GM12878 (cell line): ENCODE data around the gene TMEM135. TPM values are rescaled to one million over a fixed set of nuclear protein-coding genes. Genes with fewer than 3 reads are reported as not detected.

Experiments
- ATAC-seq: fragments of 200-7000 bp; cut with Tn5 transposase; 3 replicates; pipeline ENCODE4 v1.9.1; 2020; ENCODE audit warnings: mild to moderate bottlenecking, moderate library complexity
- BruUV-seq: library from RNA; stranded (reverse); fragments of 400-500 nt; replicated peaks from 2 replicates; lab custom pipeline; 2021; lab: Mats Ljungman, UMichigan
- CTCF ChIA-PET: fragments of 300-600 bp; sonication (Branson Sonifier 250); formaldehyde crosslinking; extraction: SDS; loops from one replicate; lab custom pipeline; 2021; ENCODE audit warnings: inconsistent platforms; lab: Yijun Ruan, JAX
- POLR2A ChIA-PET: fragments of 350-600 bp; formaldehyde crosslinking; extraction: SDS; loops from one replicate; lab custom pipeline; 2021; ENCODE audit warnings: inconsistent platforms; lab: Charles Lee
- RAD21 ChIA-PET: fragments of 300-600 bp; sonication (Branson Sonifier 250); formaldehyde crosslinking; loops from one replicate; lab custom pipeline; 2023; ENCODE audit warnings: antibody characterized with exemption; ENCODE audit not compliant: unreplicated experiment; lab: Charles Lee
- SMC1A ChIA-PET: fragments of 300-600 bp; sonication (Branson Sonifier 250); formaldehyde crosslinking; loops from one replicate; lab custom pipeline; 2023; ENCODE audit not compliant: unreplicated experiment, uncharacterized antibody; lab: Charles Lee
- DNase-seq: peaks from one replicate; pipeline ENCODE4 v3.0.0-alpha.2; 2011; ENCODE audit warnings: low read depth, low spot score
- FAIRE-seq: peaks from 3 replicates; lab custom pipeline; 2011; peaks lifted over from hg19 to GRCh38; lab: Jason Lieb, UNC
- H2AFZ ChIP-seq: 2 replicates; pipeline ENCODE4 v1.6.0; 2011; ENCODE audit warnings: low read depth, low read length, control low read depth; ENCODE audit not compliant: control insufficient read depth
- H3K27ac ChIP-seq: 2 replicates; pipeline ENCODE4 v1.5.1; 2011; ENCODE audit warnings: control low read depth; ENCODE audit not compliant: control insufficient read depth, insufficient read depth
- H3K27me3 ChIP-seq, 2 experiments: replicated peaks in 1 of 2; 2 replicates each; pipeline versions ENCODE4 v1.6.0 to v1.6.1; 2011; ENCODE audit warnings: low read length in 1 of 2; ENCODE audit not compliant: control insufficient read depth in 2 of 2, insufficient read depth in 2 of 2
- H3K36me3 ChIP-seq, 2 experiments: 2 replicates each; pipeline ENCODE4 v1.5.1; 2011; ENCODE audit warnings: low read length in 1 of 2; ENCODE audit not compliant: control insufficient read depth in 2 of 2, insufficient read depth in 2 of 2
- H3K4me1 ChIP-seq: 2 replicates; pipeline ENCODE4 v1.6.1; 2011; ENCODE audit warnings: mild to moderate bottlenecking, low read length, moderate library complexity, mixed read lengths; ENCODE audit not compliant: control insufficient read depth, insufficient read depth
- H3K4me2 ChIP-seq: 2 replicates; pipeline ENCODE4 v1.6.0; 2011; ENCODE audit warnings: control low read depth; ENCODE audit not compliant: control insufficient read depth, insufficient read depth
- H3K4me3 ChIP-seq: fragments of 200-600 bp; sonication (generic); 2 replicates; pipeline ENCODE4 v1.5.1; 2016
- H3K79me2 ChIP-seq: 2 replicates; pipeline ENCODE4 v1.6.0; 2011; ENCODE audit warnings: low read length; ENCODE audit not compliant: control insufficient read depth, insufficient read depth
- H3K9ac ChIP-seq: 2 replicates; pipeline ENCODE4 v1.8.0; 2011; ENCODE audit warnings: low read length, control low read depth, mixed read lengths; ENCODE audit not compliant: control insufficient read depth, insufficient read depth
- H3K9me3 ChIP-seq: replicated peaks from 3 replicates; pipeline ENCODE4 v1.5.1; 2011; ENCODE audit warnings: mild to moderate bottlenecking, low read length; ENCODE audit not compliant: control insufficient read depth, insufficient read depth
- H4K20me1 ChIP-seq: 2 replicates; pipeline ENCODE4 v1.6.0; 2011; ENCODE audit not compliant: control insufficient read depth, insufficient read depth
- BCL3 ChIP-seq: IDR thresholded peaks from 2 replicates; pipeline ENCODE4 v1.6.1; 2011; ENCODE audit warnings: borderline replicate concordance, low read depth, mild to moderate bottlenecking, moderate library complexity, low read length; ENCODE audit not compliant: insufficient read depth, poor library complexity, severe bottlenecking
- CHD4 ChIP-seq: fragments of 200-600 bp; sonication (generic); IDR thresholded peaks from 2 replicates; pipeline ENCODE4 v1.6.1; 2016; ENCODE audit warnings: mild to moderate bottlenecking
- POLR2AphosphoS2 ChIP-seq: IDR thresholded peaks from 2 replicates; pipeline ENCODE4 v1.6.1; 2011; ENCODE audit warnings: low read depth, mild to moderate bottlenecking, low read length, improper control_type of control experiment, moderate library complexity
- STAT3 ChIP-seq: IDR thresholded peaks from 2 replicates; pipeline ENCODE4 v1.6.1; 2011; ENCODE audit warnings: low read depth, low read length, improper control_type of control experiment
- ZBTB33 ChIP-seq: fragments of 450-650 bp; IDR thresholded peaks from 2 replicates; pipeline ENCODE4 v1.6.1; 2017; ENCODE audit warnings: mild to moderate bottlenecking
- WGBS: methylation state at CpG from one replicate; pipeline ENCODE4 v1.1.6; 2016; ENCODE audit warnings: low lambda C conversion rate; ENCODE audit not compliant: insufficient replicate concordance, insufficient coverage; ENCODE audit errors: missing lambda C conversion rate; 5-methylcytosine and 5-hydroxymethylcytosine counted together
- in situ Hi-C: fragments of 300-500 bp; cut with MboI; formaldehyde crosslinking; loops from 9 replicates; pipeline ENCODE4 v1.14.3; 2018; ENCODE audit warnings: mixed read lengths
- intact Hi-C: fragments of 100-400 bp; cut with micrococcal nuclease; formaldehyde crosslinking; loops from one replicate; pipeline ENCODE4 v1.14.2; 2022; ENCODE audit not compliant: unreplicated experiment
- polyA plus RNA-seq, 11 experiments: library from polyadenylated mRNA; depleted of rRNA in 4 of 11; unstranded in 6 of 11; stranded (reverse) in 5 of 11; fragments of >200 nt; fragmentation: Nextera tagmentation in 4 of 11; fragmentation: Illumina TruSeq in 1 of 11; extraction: Ambion mirVana in 4 of 11; extraction: Trizol in 1 of 11; gene quantifications; 1 replicate in 1 of 11; 2 replicates in 10 of 11; pipeline versions ENCODE4 v1.2.1 to v1.2.3, GENCODE V29; 2011 to 2016; ENCODE audit warnings: inconsistent platforms in 2 of 11, missing spikeins in 2 of 11, low read depth in 1 of 11
- total RNA-seq, 4 experiments: library from RNA; depleted of rRNA in 3 of 4; stranded (reverse); fragments of >200 nt in 3 of 4; fragmentation: Illumina TruSeq in 1 of 4; extraction: Trizol in 1 of 4; gene quantifications; 2 replicates each; pipeline versions ENCODE4 v1.2.1 to v1.2.3, GENCODE V29; 2013 to 2021

Gene TMEM135
- total and polyA plus RNA-seq, 10 of the 15 experiments (the other 5 are each of a cell fraction or from before 2014, with no cell fraction given): 7.2 to 117 (median 12.9) TPM

GRCh38 chr11:86993031-86993430, 44.7 kb upstream of the TMEM135 start:
- Histone ChIP-seq H3K27ac (no peak overlapping the region), H3K9me3 (no peaks in the 10 kb centered on the region)
- TF ChIP-seq STAT3: no peak
- TF ChIP-seq ZBTB33: no peak
- TF ChIP-seq CHD4: no peak
- TF ChIP-seq BCL3: no peak
- TF ChIP-seq POLR2AphosphoS2: no peak
- TF ChIP-seq, all 136 proteins: peak for 0
- ChIA-PET RAD21 (interaction anchor here (0.6 kb wide), 1 partner anchor 296 kb away, joined by 3 read pairs; no protein-coding TSS in a partner anchor), SMC1A (interaction anchor here (1.2 kb wide), 1 partner anchor 44 kb away, joined by 3 read pairs; no protein-coding TSS in a partner anchor), POLR2A (no interaction called here), CTCF (interaction anchor here (1.2 to 2.0 kb wide), 2 partner anchors 54 to 105 kb away, joined by 3 to 8 read pairs; no protein-coding TSS in a partner anchor)
- Histone ChIP-seq H3K9ac (no peak overlapping the region), H3K27me3 (no peaks in the 10 kb centered on the region), H4K20me1 (no peaks in the 10 kb centered on the region), H3K4me2 (no peak overlapping the region), H3K36me3 (no peaks in the 10 kb centered on the region), H2AFZ (no peak overlapping the region), H3K4me3 (no peak overlapping the region), H3K79me2 (no peaks in the 10 kb centered on the region), H3K4me1 (no peaks in the 10 kb centered on the region)
- FAIRE-seq (no peak), ATAC-seq (no peak), DNase-seq (no peak)
- in situ Hi-C loops (no loop called here), intact Hi-C loops (no loop called here)
- 28% methylated on average over 3 of the region's 3 CpGs for WGBS
- BruUV-seq: no TSS peak
